H1 (cell line): ENCODE measurements around the gene RPS19. TPM values are rescaled to one million over a fixed set of nuclear protein-coding genes. Genes with fewer than 3 reads are reported as not detected.

Experiments used
- CTCF ChIA-PET: fragments of 300-600 bp; sonication (Branson Sonifier 250); formaldehyde crosslinking; loops from one replicate; lab custom pipeline; 2021; ENCODE audit not compliant: partially characterized antibody; lab: Charles Lee
- POLR2A ChIA-PET: fragments of 300-600 bp; sonication (Branson Sonifier 250); formaldehyde crosslinking; loops from one replicate; lab custom pipeline; 2021; ENCODE audit warnings: inconsistent platforms; ENCODE audit not compliant: partially characterized antibody; lab: Charles Lee
- DNase-seq, 2 experiments: peaks; one replicate each; pipeline versions ENCODE4 v3.0.0 to v3.0.0-alpha.2; 2010 to 2022; ENCODE audit warnings: low spot score in 2 of 2, low read depth in 1 of 2, mixed read lengths in 1 of 2
- FAIRE-seq: peaks from 2 replicates; lab custom pipeline; 2011; peaks lifted over from hg19 to GRCh38; lab: Jason Lieb, UNC
- H2AFZ ChIP-seq: 2 replicates; pipeline ENCODE4 v1.8.1; 2012; ENCODE audit warnings: low read length, inconsistent platforms
- H2AK5ac ChIP-seq: 2 replicates; pipeline ENCODE4 v1.6.1; 2013; ENCODE audit warnings: low read depth, low read length
- H2BK120ac ChIP-seq: replicated peaks from 2 replicates; pipeline ENCODE3; 2013; ENCODE audit warnings: low read depth, low read length, inconsistent platforms
- H2BK12ac ChIP-seq: 2 replicates; pipeline ENCODE4 v1.6.1; 2013; ENCODE audit warnings: low read depth, low read length
- H2BK15ac ChIP-seq: 2 replicates; pipeline ENCODE4 v1.6.1; 2013; ENCODE audit warnings: low read length
- H2BK20ac ChIP-seq: 2 replicates; pipeline ENCODE4 v1.6.1; 2013; ENCODE audit warnings: low read length
- H2BK5ac ChIP-seq: 2 replicates; pipeline ENCODE4 v1.6.1; 2013; ENCODE audit warnings: low read depth, low read length
- H3K14ac ChIP-seq: 2 replicates; pipeline ENCODE4 v1.6.1; 2013; ENCODE audit warnings: inconsistent platforms; ENCODE audit not compliant: insufficient read length
- H3K18ac ChIP-seq: 2 replicates; pipeline ENCODE4 v1.6.1; 2013; ENCODE audit warnings: low read length; ENCODE audit errors: extremely low read depth
- H3K23ac ChIP-seq: 2 replicates; pipeline ENCODE4 v1.6.1; 2013; ENCODE audit warnings: inconsistent platforms; ENCODE audit not compliant: insufficient read length
- H3K23me2 ChIP-seq: 2 replicates; pipeline ENCODE4 v1.6.1; 2013; ENCODE audit warnings: low read depth, low read length
- H3K27ac ChIP-seq: 2 replicates; pipeline ENCODE4 v1.6.1; 2011; ENCODE audit warnings: low read depth, low read length, inconsistent platforms
- H3K27me3 ChIP-seq, 4 experiments: replicated peaks in 1 of 4; 1 replicate in 1 of 4; 2 replicates in 3 of 4; pipeline versions ENCODE4 v1.6.1 to v1.8.1; 2011 to 2013; ENCODE audit warnings: low read length in 3 of 4, mild to moderate bottlenecking in 3 of 4, inconsistent platforms in 2 of 4, mixed read lengths in 2 of 4, moderate library complexity in 1 of 4; ENCODE audit not compliant: control insufficient read depth in 3 of 4, insufficient read depth in 3 of 4; ENCODE audit errors: extremely low read depth in 1 of 4
- H3K36me3 ChIP-seq, 4 experiments: 2 replicates each; pipeline versions ENCODE4 v1.6.1 to v1.8.1; 2011 to 2013; ENCODE audit warnings: mild to moderate bottlenecking in 4 of 4, low read length in 3 of 4, moderate library complexity in 2 of 4, control low read depth in 1 of 4, inconsistent platforms in 1 of 4; ENCODE audit not compliant: insufficient read depth in 4 of 4, control insufficient read depth in 2 of 4
- H3K4ac ChIP-seq: replicated peaks from 2 replicates; pipeline ENCODE3; 2013; ENCODE audit warnings: low read length, low read depth, mixed read lengths, inconsistent platforms; ENCODE audit not compliant: insufficient read length
- H3K4me1 ChIP-seq, 4 experiments: replicated peaks in 1 of 4; 1 replicate in 1 of 4; 2 replicates in 3 of 4; pipeline versions ENCODE4 v1.6.1 to v1.8.1; 2011 to 2013; ENCODE audit warnings: low read length in 3 of 4, inconsistent platforms in 2 of 4, mixed read lengths in 1 of 4; ENCODE audit not compliant: insufficient read depth in 4 of 4, control insufficient read depth in 3 of 4
- H3K4me2 ChIP-seq, 2 experiments: 2 replicates each; pipeline versions ENCODE4 v1.6.1 to v1.8.1; 2011 to 2013; ENCODE audit warnings: low read depth in 2 of 2, low read length in 2 of 2, control low read depth in 1 of 2, inconsistent platforms in 1 of 2, mild to moderate bottlenecking in 1 of 2; ENCODE audit not compliant: insufficient read depth in 1 of 2
- H3K4me3 ChIP-seq, 4 experiments: fragments of 200-600, 300-600 bp in 1 of 4; sonication (generic), shearing (Covaris generic), sonication (Bioruptor Twin) in 1 of 4; 2 replicates each; pipeline versions ENCODE4 v1.5.1 to v1.8.1; 2011 to 2016; ENCODE audit warnings: low read length in 4 of 4, low read depth in 3 of 4, control low read depth in 2 of 4, inconsistent platforms in 2 of 4, mild to moderate bottlenecking in 2 of 4, mixed read lengths in 1 of 4, moderate library complexity in 1 of 4; ENCODE audit not compliant: insufficient read depth in 2 of 4; ENCODE audit errors: extremely low read depth in 1 of 4
- H3K56ac ChIP-seq: replicated peaks from 2 replicates; pipeline ENCODE3; 2013; ENCODE audit warnings: low read depth, mild to moderate bottlenecking, mixed read lengths, low read length, inconsistent platforms; ENCODE audit not compliant: insufficient read length
- H3K79me1 ChIP-seq: 2 replicates; pipeline ENCODE4 v1.6.1; 2013; ENCODE audit warnings: low read depth, low read length, control low read depth
- H3K79me2 ChIP-seq, 2 experiments: 2 replicates each; pipeline versions ENCODE4 v1.6.1 to v1.8.1; 2012 to 2013; ENCODE audit warnings: low read length in 2 of 2, mild to moderate bottlenecking in 2 of 2, inconsistent platforms in 1 of 2; ENCODE audit not compliant: insufficient read depth in 2 of 2, control insufficient read depth in 1 of 2
- H3K9ac ChIP-seq, 4 experiments: replicated peaks in 1 of 4; 1 replicate in 1 of 4; 2 replicates in 3 of 4; pipeline versions ENCODE4 v1.6.1 to v1.8.1; 2011 to 2013; ENCODE audit warnings: low read depth in 3 of 4, low read length in 3 of 4, control low read depth in 2 of 4, mild to moderate bottlenecking in 2 of 4, moderate library complexity in 2 of 4, inconsistent platforms in 1 of 4; ENCODE audit errors: extremely low read depth in 1 of 4
- H3K9me3 ChIP-seq, 2 experiments: 2 replicates each; pipeline versions ENCODE4 v1.6.1 to v1.8.1; 2012 to 2013; ENCODE audit warnings: mild to moderate bottlenecking in 2 of 2, moderate library complexity in 2 of 2, control low read depth in 1 of 2, inconsistent platforms in 1 of 2, low read depth in 1 of 2, low read length in 1 of 2, mixed read lengths in 1 of 2; ENCODE audit not compliant: insufficient read depth in 2 of 2
- H4K20me1 ChIP-seq, 2 experiments: replicated peaks in 1 of 2; 2 replicates each; pipeline versions ENCODE3 to v1.8.1; 2011 to 2013; ENCODE audit warnings: inconsistent platforms in 2 of 2, low read length in 2 of 2, mild to moderate bottlenecking in 1 of 2; ENCODE audit not compliant: insufficient read depth in 2 of 2, control insufficient read depth in 1 of 2
- H4K5ac ChIP-seq: 2 replicates; pipeline ENCODE4 v1.6.1; 2013; ENCODE audit warnings: low read length, low read depth, mixed read lengths, inconsistent platforms; ENCODE audit not compliant: insufficient read length
- H4K8ac ChIP-seq: 2 replicates; pipeline ENCODE4 v1.8.0; 2013; ENCODE audit warnings: mild to moderate bottlenecking, moderate library complexity, low read length, inconsistent platforms; ENCODE audit not compliant: insufficient read depth; ENCODE audit errors: extremely low read depth
- H4K91ac ChIP-seq: replicated peaks from 2 replicates; pipeline ENCODE3; 2013; ENCODE audit warnings: low read length, mixed read lengths, inconsistent platforms; ENCODE audit not compliant: insufficient read length
- EZH2 ChIP-seq: fragments of 200-600 bp; sonication (generic); IDR thresholded peaks from 2 replicates; pipeline ENCODE4 v1.7.1; 2012; ENCODE audit warnings: low read depth, mild to moderate bottlenecking, moderate library complexity, low read length, inconsistent platforms; ENCODE audit not compliant: severe bottlenecking
- JUN ChIP-seq: IDR thresholded peaks from 2 replicates; pipeline ENCODE4 v1.6.1; 2011; ENCODE audit warnings: low read depth, mild to moderate bottlenecking, improper control_type of control experiment, low read length
- JUND ChIP-seq: IDR thresholded peaks from 2 replicates; pipeline ENCODE4 v1.6.1; 2011; ENCODE audit warnings: mild to moderate bottlenecking, improper control_type of control experiment, low read length
- KDM5A ChIP-seq: fragments of 200-600 bp; IDR thresholded peaks from 2 replicates; pipeline ENCODE4 v1.7.1; 2012; ENCODE audit warnings: mild to moderate bottlenecking, low read length, inconsistent platforms, mixed read lengths
- NANOG ChIP-seq: IDR thresholded peaks from 2 replicates; pipeline ENCODE4 v1.6.1; 2011; ENCODE audit warnings: low read length, low read depth, mild to moderate bottlenecking, inconsistent platforms; ENCODE audit not compliant: insufficient read depth, poor library complexity, severe bottlenecking
- RAD21 ChIP-seq, 2 experiments: IDR thresholded peaks in 1 of 2; conservative IDR thresholded peaks in 1 of 2; 2 replicates each; pipeline ENCODE4 v1.6.1; 2011; ENCODE audit warnings: low read depth in 2 of 2, low read length in 2 of 2, improper control_type of control experiment in 1 of 2, inconsistent platforms in 1 of 2, mild to moderate bottlenecking in 1 of 2, moderate library complexity in 1 of 2
- WGBS, 2 experiments: shearing (Covaris generic) in 1 of 2; methylation state at CpG; one replicate each; pipeline versions ENCODE4 v1.1.6 to v1.1.7; 2013 to 2015; ENCODE audit warnings: low lambda C conversion rate in 2 of 2, mixed read lengths in 2 of 2, inconsistent platforms in 1 of 2, low coverage in 1 of 2, missing lambda C conversion rate in 1 of 2; ENCODE audit not compliant: insufficient replicate concordance in 2 of 2, insufficient coverage in 1 of 2, insufficient read length in 1 of 2; ENCODE audit errors: extremely low coverage in 1 of 2, missing lambda C conversion rate in 1 of 2; 5-methylcytosine and 5-hydroxymethylcytosine counted together
- polyA plus RNA-seq, 7 experiments: library from polyadenylated mRNA; depleted of rRNA in 3 of 7; stranded (reverse) in 5 of 7; unstranded in 2 of 7; fragments of >200 nt in 5 of 7; fragments of 200-250 nt in 2 of 7; gene quantifications; 1 replicate in 5 of 7; 2 replicates in 1 of 7; 4 replicates in 1 of 7; pipeline versions ENCODE4 v1.2.1 to v1.2.3, GENCODE V29; 2011 to 2013; ENCODE audit warnings: missing spikeins in 2 of 7, mixed read lengths in 2 of 7
- total RNA-seq: library from RNA; stranded (reverse); fragmentation: NEBNext Ultra II Directional; extraction: Animal tissue kit (Norgen Biotek cat#: 25700); gene quantifications from 2 replicates; pipeline ENCODE4 v1.2.1, GENCODE V29; 2021
- TF ChIP-seq, protein P1 (sequence below): IDR thresholded peaks from 2 replicates; pipeline ENCODE4 v1.6.1; 2011; ENCODE audit warnings: low read length, improper control_type of control experiment

Gene RPS19
- total and polyA plus RNA-seq, 2 of the 8 experiments (the other 6 are each of a cell fraction or from before 2014, with no cell fraction given), result 2,817 to 5,751 TPM

DNA sequence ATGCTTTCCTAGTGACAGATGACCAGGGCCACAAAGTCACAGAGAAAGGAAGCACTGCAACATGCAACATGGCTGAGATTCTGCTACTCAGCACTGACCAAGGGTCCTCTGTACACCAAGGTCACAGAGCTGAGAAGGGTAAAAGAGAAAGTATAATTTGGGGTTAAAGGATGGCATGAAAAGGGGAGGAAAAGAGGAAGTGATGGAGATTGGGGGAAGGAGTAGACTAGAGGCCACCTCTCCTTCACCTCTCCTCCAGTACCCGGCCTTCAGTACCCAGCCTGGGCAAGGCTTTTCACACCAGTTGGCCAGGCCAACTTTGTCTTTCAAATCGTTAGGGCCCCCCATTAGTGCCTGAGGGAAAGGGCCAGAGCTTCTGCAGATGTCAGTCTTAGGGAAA is 6.3 kb upstream of the RPS19 start:
- H3K36me3 ChIP-seq, result no peaks in the 10 kb centered on the region
- H3K4me1 ChIP-seq, result no peaks in the 10 kb centered on the region; a peak in 1 of 7 replicates
- no peak overlapping the region for H3K4me2 ChIP-seq
- no peak overlapping the region for H3K4ac ChIP-seq
- no peak overlapping the region for H2BK5ac ChIP-seq
- no peak overlapping the region for H3K14ac ChIP-seq
- no peaks in the 10 kb centered on the region for H4K20me1 ChIP-seq
- H3K23ac ChIP-seq, result no peak overlapping the region
- H2BK15ac ChIP-seq, result no peak overlapping the region
- no peak overlapping the region for H3K27ac ChIP-seq
- H2AFZ ChIP-seq, result no peak overlapping the region
- no peaks in the 10 kb centered on the region for H3K27me3 ChIP-seq
- no peak overlapping the region for H3K56ac ChIP-seq
- no peak for FAIRE-seq
- TF ChIP-seq RAD21 (IDR thresholded peaks at IDR 0.05 in 1 of 2, conservative IDR thresholded peaks at IDR 0.05 in 1 of 2; ENCODE audit: low read depth in 2 of 2, low read length in 2 of 2), result no peak
- no peak for TF ChIP-seq KDM5A
- no peak for TF ChIP-seq JUN
- no peak for TF ChIP-seq EZH2
- TF ChIP-seq JUND, result no peak
- no peak for TF ChIP-seq NANOG
- TF ChIP-seq, protein P1, sequence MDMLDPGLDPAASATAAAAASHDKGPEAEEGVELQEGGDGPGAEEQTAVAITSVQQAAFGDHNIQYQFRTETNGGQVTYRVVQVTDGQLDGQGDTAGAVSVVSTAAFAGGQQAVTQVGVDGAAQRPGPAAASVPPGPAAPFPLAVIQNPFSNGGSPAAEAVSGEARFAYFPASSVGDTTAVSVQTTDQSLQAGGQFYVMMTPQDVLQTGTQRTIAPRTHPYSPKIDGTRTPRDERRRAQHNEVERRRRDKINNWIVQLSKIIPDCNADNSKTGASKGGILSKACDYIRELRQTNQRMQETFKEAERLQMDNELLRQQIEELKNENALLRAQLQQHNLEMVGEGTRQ, result no peak
- TF ChIP-seq, all 59 proteins: peak for 0
- no peak for DNase-seq
- Histone ChIP-seq H4K91ac (no peak overlapping the region), H3K23me2 (no peaks in the 10 kb centered on the region), H3K79me1 (no peaks in the 10 kb centered on the region), H3K9me3 (peaks cover 0 to under 1% of the 10 kb centered on the region in 2 experiments; a peak in 1 of 4 replicates), H2BK12ac (no peak overlapping the region), H3K18ac (no peak overlapping the region), H3K4me3 (no peak overlapping the region), H4K5ac (no peak overlapping the region), H3K9ac (no peak overlapping the region), H3K79me2 (no peaks in the 10 kb centered on the region), H2BK120ac (no peak overlapping the region), H2BK20ac (no peak overlapping the region), H2AK5ac (no peak overlapping the region), H4K8ac (no peak overlapping the region)
- CTCF ChIA-PET, result interaction anchor here (0.6 to 6.3 kb wide), 2 partner anchors 17 to 625 kb away, joined by 3 to 31 read pairs; no protein-coding TSS in a partner anchor
- WGBS, 2 experiments, result 64% methylated on average over 2 of the region's 2 CpGs; no CpG with 5 or more reads in 1 of the 2 experiments
- POLR2A ChIA-PET, result interaction anchor here (0.6 to 7.9 kb wide), 3 partner anchors 10 to 18 kb away, joined by 4 to 200 read pairs (median 9); no protein-coding TSS in a partner anchor
